MG63 (cell line): ENCODE measurements around the gene LMF1. TPM values are rescaled to one million over a fixed set of nuclear protein-coding genes. Genes with fewer than 3 reads are reported as not detected.
"Not testable (repeated sequence)": the region's sequence is repeated elsewhere in the genome, so short reads cannot be mapped to it uniquely, and the experiment has no call there.

Source experiments
- DNase-seq: peaks from one replicate; pipeline ENCODE4 v3.0.0-alpha.2; 2020
- H3K27me3 ChIP-seq: fragments of 250-450 bp; sonication (Bioruptor Pico); 2 replicates; pipeline ENCODE4 v1.5.1; 2020; ENCODE audit warnings: mild to moderate bottlenecking, moderate library complexity
- H3K36me3 ChIP-seq: fragments of 250-450 bp; sonication (Bioruptor Pico); 2 replicates; pipeline ENCODE4 v1.5.1; 2020; ENCODE audit warnings: mild to moderate bottlenecking, moderate library complexity
- H3K4me3 ChIP-seq: fragments of 250-450 bp; sonication (Bioruptor Pico); 2 replicates; pipeline ENCODE4 v1.5.1; 2020; ENCODE audit warnings: mild to moderate bottlenecking, moderate library complexity
- H3K9me3 ChIP-seq: fragments of 250-450 bp; sonication (Bioruptor Pico); 2 replicates; pipeline ENCODE4 v1.5.1; 2020; ENCODE audit warnings: mild to moderate bottlenecking, moderate library complexity
- total RNA-seq: library from RNA; depleted of rRNA; stranded (reverse); fragments of >200 nt; shearing (Covaris generic); gene quantifications from 2 replicates; pipeline ENCODE4 v1.2.3, GENCODE V29; 2014; ENCODE audit warnings: low replicate concordance

The LMF1 gene
- total RNA-seq, 1 experiment from 2014 or later, result 11.1 TPM

DNA sequence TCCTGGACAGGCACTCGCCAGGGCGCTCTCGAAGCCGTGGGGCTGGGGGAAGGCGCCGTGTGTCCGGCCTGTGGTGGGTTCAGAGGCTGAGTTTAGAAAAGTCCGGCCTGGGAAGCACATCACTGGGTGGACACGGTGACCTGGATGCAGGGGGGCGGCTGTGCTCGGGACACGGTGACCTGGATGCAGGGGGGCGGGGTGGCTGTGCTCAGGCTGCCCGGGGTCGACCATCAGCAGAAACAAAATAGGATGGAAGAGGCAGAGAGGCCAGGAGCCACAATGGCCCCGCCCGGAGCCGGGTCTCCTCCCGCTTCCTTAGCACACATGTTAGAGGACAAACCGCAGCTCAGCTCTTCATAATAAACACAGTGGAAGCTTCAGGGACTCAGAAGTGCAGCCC, 127.0 kb downstream of the LMF1 start:
- Histone ChIP-seq H3K9me3 (no peaks in the 10 kb centered on the region), H3K4me3 (no peak overlapping the region), H3K27me3 (peaks cover 14% of the 10 kb centered on the region), H3K36me3 (no peaks in the 10 kb centered on the region)
- no peak for DNase-seq

GRCh38 chr16:842711-843560, 127.8 kb downstream of the LMF1 start:
- DNase-seq, result no peak
- Histone ChIP-seq H3K27me3 (peaks cover 14% of the 10 kb centered on the region), H3K9me3 (no peaks in the 10 kb centered on the region), H3K4me3 (no peak overlapping the region), H3K36me3 (no peaks in the 10 kb centered on the region)

GRCh38 chr16:842061-842476, 128.7 kb downstream of the LMF1 start:
- peaks cover under 1% of the 10 kb centered on the region; the same call in 1 of the 2 replicates for H3K9me3 ChIP-seq
- no peak for DNase-seq
- no peaks in the 10 kb centered on the region for H3K36me3 ChIP-seq
- no peak overlapping the region for H3K4me3 ChIP-seq
- peaks cover 14% of the 10 kb centered on the region for H3K27me3 ChIP-seq

- Histone ChIP-seq H3K27me3 (peaks cover 14% of the 10 kb centered on the region), H3K9me3 (peaks cover 6% of the 10 kb centered on the region; the same call in 1 of the 2 replicates), H3K36me3 (no peaks in the 10 kb centered on the region), H3K4me3 (no peak overlapping the region)
- no peak for DNase-seq
Measured at GRCh38 chr16:841455-842060, 129.2 kb downstream of the LMF1 start.

- no peaks in the 10 kb centered on the region for H3K36me3 ChIP-seq
Measured at GRCh38 chr16:840561-841454, 130.0 kb downstream of the LMF1 start.

GRCh38 chr16:839643-840408, 131.0 kb downstream of the LMF1 start:
- DNase-seq, result no peak
- peaks cover 16% of the 10 kb centered on the region for H3K9me3 ChIP-seq
- H3K4me3 ChIP-seq, result no peak overlapping the region
- peaks cover 4% of the 10 kb centered on the region; the same call in 1 of the 2 replicates for H3K27me3 ChIP-seq
- H3K36me3 ChIP-seq, result no peaks in the 10 kb centered on the region

More at GRCh38 chr16:840561-841454, 130.0 kb downstream of the LMF1 start:
- peaks cover 12% of the 10 kb centered on the region for H3K27me3 ChIP-seq
- DNase-seq, result no peak
- H3K4me3 ChIP-seq, result no peak overlapping the region
- H3K9me3 ChIP-seq, result peaks cover 13% of the 10 kb centered on the region

DNA sequence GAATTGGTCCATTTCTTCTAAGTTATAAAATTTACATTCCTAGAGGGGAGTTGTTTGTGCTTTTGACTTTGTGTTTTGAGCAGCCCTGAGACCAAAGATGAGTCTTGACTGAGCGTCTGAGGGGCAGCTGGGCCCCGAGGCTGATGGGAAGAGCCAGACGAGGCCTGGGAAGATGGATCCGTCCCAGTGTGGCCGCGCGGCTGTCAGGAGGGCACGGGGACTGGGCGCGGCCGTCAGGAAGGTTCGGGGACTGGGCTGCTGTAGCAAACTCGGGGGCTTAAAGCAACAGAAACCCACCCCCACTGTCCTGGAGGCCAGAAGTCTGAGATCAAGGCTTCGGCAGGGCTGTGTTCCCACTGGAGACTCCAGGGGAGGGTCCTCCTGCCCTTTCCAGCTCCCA, 132.0 kb downstream of the LMF1 start:
- H3K36me3 ChIP-seq, result no peaks in the 10 kb centered on the region
- H3K9me3 ChIP-seq, result peaks cover 22% of the 10 kb centered on the region
- no peak for DNase-seq
- no peak overlapping the region for H3K4me3 ChIP-seq
- peaks cover 2% of the 10 kb centered on the region for H3K27me3 ChIP-seq

DNA sequence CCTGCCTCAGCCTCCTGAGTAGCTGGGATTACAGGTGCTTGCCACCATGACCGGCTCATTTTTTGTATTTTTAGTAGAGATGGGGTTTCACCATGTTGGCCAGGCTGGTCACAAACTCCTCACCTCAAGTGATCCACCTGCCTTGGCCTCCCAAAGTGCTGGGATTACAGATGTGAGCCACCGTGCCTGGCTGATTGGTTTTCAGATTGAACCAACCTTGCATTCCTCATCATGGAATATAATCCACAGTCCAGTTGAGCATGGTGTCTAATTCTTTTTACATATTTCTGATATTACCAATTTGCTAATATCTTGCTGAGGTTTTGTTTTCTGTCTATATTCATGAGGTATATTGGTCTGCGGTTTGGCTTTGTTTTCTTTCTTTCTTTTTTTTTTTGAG, 134.0 kb downstream of the LMF1 start:
- not testable (repeated sequence) for DNase-seq, H3K36me3 ChIP-seq, H3K4me3 ChIP-seq
- Histone ChIP-seq H3K27me3 (peaks cover 14% of the 10 kb centered on the region), H3K9me3 (peaks cover 22% of the 10 kb centered on the region)

DNA sequence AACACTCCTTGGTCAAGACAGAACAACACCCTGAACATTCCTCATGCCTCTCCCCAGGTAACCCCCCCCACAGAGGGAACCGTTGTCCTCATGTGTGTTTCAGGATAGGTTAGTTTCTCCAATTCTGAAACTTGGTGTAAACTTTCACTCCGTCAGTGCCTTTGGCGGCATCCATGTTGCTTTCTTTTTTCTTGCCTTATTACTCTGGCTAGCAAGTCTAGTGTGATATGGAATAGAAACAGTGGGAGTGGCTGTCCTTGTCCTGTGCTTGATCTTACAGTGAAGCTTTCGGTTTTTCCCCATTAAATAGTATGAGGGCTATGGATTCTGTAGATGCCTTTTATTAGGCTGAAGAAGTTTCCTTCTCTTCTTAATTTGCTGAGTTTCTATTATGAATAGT, 134.6 kb downstream of the LMF1 start:
- Histone ChIP-seq H3K27me3 (peaks cover 14% of the 10 kb centered on the region), H3K9me3 (peaks cover 22% of the 10 kb centered on the region), H3K36me3 (no peaks in the 10 kb centered on the region), H3K4me3 (no peak overlapping the region)
- no peak for DNase-seq

DNA sequence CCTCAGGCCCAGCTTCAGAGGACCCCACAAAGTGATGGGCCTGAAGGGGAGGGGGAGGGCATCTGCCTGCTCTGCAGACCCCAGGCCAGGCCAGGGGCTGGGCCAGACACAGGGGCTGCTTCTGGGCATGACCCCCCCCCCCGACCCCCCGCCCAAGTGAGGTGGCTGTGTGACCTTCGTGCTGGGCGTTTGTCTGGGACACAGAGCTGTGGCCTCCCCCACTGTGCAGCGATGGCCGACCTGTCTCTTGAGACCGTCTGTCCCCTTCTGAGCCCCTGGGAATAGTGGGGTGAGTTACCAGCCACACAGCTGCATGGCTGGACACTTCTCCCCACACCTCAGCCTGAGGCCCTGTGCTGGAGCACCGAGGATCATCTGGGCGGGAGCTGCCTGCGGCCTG, 135.4 kb downstream of the LMF1 start:
- Histone ChIP-seq H3K36me3 (no peaks in the 10 kb centered on the region), H3K27me3 (peaks cover 14% of the 10 kb centered on the region), H3K4me3 (no peak overlapping the region), H3K9me3 (peaks cover 22% of the 10 kb centered on the region)
- no peak for DNase-seq

DNA sequence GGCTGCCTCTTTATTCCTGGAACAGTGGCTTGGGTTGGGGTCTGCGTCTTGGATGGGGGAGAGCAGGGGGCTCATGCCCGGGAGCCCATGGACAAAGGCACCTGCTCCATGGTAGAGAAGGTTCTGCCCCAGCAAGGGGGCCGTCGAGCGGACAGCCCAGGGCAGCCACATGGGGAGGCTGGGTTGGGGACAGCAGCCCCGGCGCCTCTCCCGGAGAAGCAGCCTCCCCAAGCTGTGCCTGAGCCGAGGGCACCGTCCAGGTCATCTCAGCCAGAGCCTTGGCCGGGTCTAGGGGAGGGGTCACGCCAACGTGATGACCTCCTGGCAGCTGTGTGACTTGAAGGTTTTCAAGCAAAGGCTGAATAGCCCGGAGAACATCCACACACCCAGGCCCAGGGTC, 137.4 kb downstream of the LMF1 start:
- Histone ChIP-seq H3K27me3 (peaks cover 14% of the 10 kb centered on the region), H3K36me3 (no peaks in the 10 kb centered on the region), H3K9me3 (peaks cover 22% of the 10 kb centered on the region), H3K4me3 (no peak overlapping the region)
- DNase-seq, result no peak

- Histone ChIP-seq H3K27me3 (peaks cover 14% of the 10 kb centered on the region), H3K9me3 (peaks cover 22% of the 10 kb centered on the region), H3K36me3 (no peaks in the 10 kb centered on the region), H3K4me3 (no peak overlapping the region)
- no peak for DNase-seq
Measured at GRCh38 chr16:832652-833336, 138.0 kb downstream of the LMF1 start.

GRCh38 chr16:831571-832413, 139.0 kb downstream of the LMF1 start:
- Histone ChIP-seq H3K9me3 (peaks cover 19% of the 10 kb centered on the region), H3K36me3 (no peaks in the 10 kb centered on the region), H3K27me3 (peaks cover 14% of the 10 kb centered on the region), H3K4me3 (no peak overlapping the region)
- DNase-seq, result no peak

- H3K9me3 ChIP-seq, result peaks cover 11% of the 10 kb centered on the region
- no peak for DNase-seq
- H3K4me3 ChIP-seq, result no peak overlapping the region
- H3K36me3 ChIP-seq, result no peaks in the 10 kb centered on the region
- peaks cover 14% of the 10 kb centered on the region for H3K27me3 ChIP-seq
Measured at GRCh38 chr16:830871-831570, 139.8 kb downstream of the LMF1 start.
